ENCODE measurements around the gene DTNBP1.

DNA sequence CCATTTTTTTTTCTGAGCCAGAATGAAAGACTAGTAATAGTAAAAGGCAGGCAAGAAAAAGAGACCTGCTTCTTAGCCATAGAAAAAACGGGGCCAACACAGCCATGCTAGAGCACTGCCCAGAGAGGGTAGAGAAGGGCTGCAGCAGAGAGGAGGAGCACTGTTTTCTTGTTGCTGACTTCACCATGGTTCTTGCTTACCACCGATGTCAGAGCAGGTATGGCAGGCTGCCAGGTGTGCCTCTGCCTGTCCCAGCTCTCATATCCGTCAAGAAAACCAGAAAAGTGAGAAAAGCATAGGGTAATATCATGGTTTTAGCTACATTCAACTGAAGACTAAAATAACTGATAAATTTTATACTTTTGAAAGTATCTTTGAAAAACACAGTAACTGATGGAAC, 60.7 kb downstream of the DTNBP1 start:
- no peak for TF ChIP-seq POLR2A (IDR thresholded peaks at IDR 0.05; ENCODE audit: low read length)
- TF ChIP-seq GATA1 (IDR thresholded peaks at IDR 0.05; ENCODE audit: low read depth, low read length): no peak

All from erythroblast (primary cell).